ENCODE data around the gene KCNIP4. TPM values are rescaled to one million over a fixed set of nuclear protein-coding genes. Genes with fewer than 3 reads are reported as not detected.

The KCNIP4 gene
- total RNA-seq, 1 donor from 2014 or later = 8.7 TPM

- DNase-seq (ENCODE audit: low read depth) = no peak
These were observed 886.7 kb downstream of the KCNIP4 start for GRCh38 chr4:21061902-21062301.

GRCh38 chr4:21046141-21046540 is 902.4 kb downstream of the KCNIP4 start:
- DNase-seq (ENCODE audit: low read depth) = no peak

GRCh38 chr4:21045119-21045518 is 903.5 kb downstream of the KCNIP4 start:
- no peak for DNase-seq (ENCODE audit: low read depth)

- no peak for DNase-seq (ENCODE audit: low read depth)
These were observed 906.9 kb downstream of the KCNIP4 start for GRCh38 chr4:21041708-21042107.

- DNase-seq (ENCODE audit: low read depth) = no peak
These were observed 913.8 kb downstream of the KCNIP4 start for GRCh38 chr4:21034728-21035127.

- no peak for DNase-seq (ENCODE audit: low read depth)
These were observed 916.4 kb downstream of the KCNIP4 start for GRCh38 chr4:21032089-21032645.

GRCh38 chr4:21018817-21019216 is 929.8 kb downstream of the KCNIP4 start:
- no peak for DNase-seq (ENCODE audit: low read depth)

GRCh38 chr4:21013501-21013900 is 935.1 kb downstream of the KCNIP4 start:
- DNase-seq (ENCODE audit: low read depth) = no peak

- DNase-seq (ENCODE audit: low read depth) = peak; percentile 86
These were observed 935.7 kb downstream of the KCNIP4 start for GRCh38 chr4:21012851-21013331.

- peak; percentile 96 for DNase-seq (ENCODE audit: low read depth)
These were observed 937.5 kb downstream of the KCNIP4 start for GRCh38 chr4:21011106-21011505.

- no peak for DNase-seq (ENCODE audit: low read depth)
These were observed 938.6 kb downstream of the KCNIP4 start for GRCh38 chr4:21009956-21010355.

GRCh38 chr4:21005647-21006046 is 942.9 kb downstream of the KCNIP4 start:
- no peak for DNase-seq (ENCODE audit: low read depth)

- no peak for DNase-seq (ENCODE audit: low read depth)
These were observed 945.6 kb downstream of the KCNIP4 start for GRCh38 chr4:21002976-21003375.

- DNase-seq (ENCODE audit: low read depth) = no peak
These were observed 946.3 kb downstream of the KCNIP4 start for GRCh38 chr4:21002286-21002685.

- DNase-seq (ENCODE audit: low read depth) = no peak
These were observed 947.1 kb downstream of the KCNIP4 start for GRCh38 chr4:21001490-21001889.

GRCh38 chr4:20997886-20998285 is 950.7 kb downstream of the KCNIP4 start:
- no peak for DNase-seq (ENCODE audit: low read depth)

GRCh38 chr4:20995610-20996009 is 953.0 kb downstream of the KCNIP4 start:
- no peak for DNase-seq (ENCODE audit: low read depth)

- DNase-seq (ENCODE audit: low read depth) = no peak
These were observed 953.6 kb downstream of the KCNIP4 start for GRCh38 chr4:20995015-20995414.

GRCh38 chr4:20992002-20992401 is 956.6 kb downstream of the KCNIP4 start:
- DNase-seq (ENCODE audit: low read depth) = peak; percentile 78

- no peak for DNase-seq (ENCODE audit: low read depth)
These were observed 961.4 kb downstream of the KCNIP4 start for GRCh38 chr4:20987191-20987590.

GRCh38 chr4:20984576-20984836 is 964.1 kb downstream of the KCNIP4 start:
- DNase-seq (ENCODE audit: low read depth) = no peak

GRCh38 chr4:20983763-20984575 is 964.6 kb downstream of the KCNIP4 start:
- DNase-seq (ENCODE audit: low read depth) = no peak

- DNase-seq (ENCODE audit: low read depth) = no peak
These were observed 966.0 kb downstream of the KCNIP4 start for GRCh38 chr4:20982544-20982943.

GRCh38 chr4:20960291-20960690 is 988.3 kb downstream of the KCNIP4 start:
- peak; percentile 26 for DNase-seq (ENCODE audit: low read depth)
